HG03175 (cell line): ENCODE measurements around the gene BET1L.

Experiments
- ATAC-seq: cut with Tn5 transposase; IDR thresholded peaks from one replicate; pipeline ENCODE4 v1.9.1; 2021; ENCODE audit warnings: mild to moderate bottlenecking, moderate library complexity; ENCODE audit not compliant: unreplicated experiment

BET1L gene

DNA sequence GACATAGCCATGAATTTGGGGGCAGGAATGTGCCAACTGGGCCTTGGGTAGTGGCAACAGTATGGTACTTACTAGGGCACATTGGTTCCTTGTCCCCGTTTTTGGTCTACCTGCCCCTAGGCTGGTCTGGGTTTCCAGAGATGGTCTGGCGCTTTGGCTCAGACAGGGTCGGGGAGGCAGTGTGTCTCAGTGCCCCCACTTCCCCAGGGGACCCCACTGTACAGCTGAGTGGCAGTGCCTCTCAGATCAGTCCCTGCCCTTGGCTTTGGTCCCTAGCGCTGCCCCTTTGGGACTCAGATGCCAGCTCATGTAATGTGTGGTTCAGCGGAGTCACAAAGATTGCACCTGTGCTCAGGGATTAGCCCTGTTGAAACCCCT, 3.6 kb upstream of the BET1L start:
- ATAC-seq = no peak

DNA sequence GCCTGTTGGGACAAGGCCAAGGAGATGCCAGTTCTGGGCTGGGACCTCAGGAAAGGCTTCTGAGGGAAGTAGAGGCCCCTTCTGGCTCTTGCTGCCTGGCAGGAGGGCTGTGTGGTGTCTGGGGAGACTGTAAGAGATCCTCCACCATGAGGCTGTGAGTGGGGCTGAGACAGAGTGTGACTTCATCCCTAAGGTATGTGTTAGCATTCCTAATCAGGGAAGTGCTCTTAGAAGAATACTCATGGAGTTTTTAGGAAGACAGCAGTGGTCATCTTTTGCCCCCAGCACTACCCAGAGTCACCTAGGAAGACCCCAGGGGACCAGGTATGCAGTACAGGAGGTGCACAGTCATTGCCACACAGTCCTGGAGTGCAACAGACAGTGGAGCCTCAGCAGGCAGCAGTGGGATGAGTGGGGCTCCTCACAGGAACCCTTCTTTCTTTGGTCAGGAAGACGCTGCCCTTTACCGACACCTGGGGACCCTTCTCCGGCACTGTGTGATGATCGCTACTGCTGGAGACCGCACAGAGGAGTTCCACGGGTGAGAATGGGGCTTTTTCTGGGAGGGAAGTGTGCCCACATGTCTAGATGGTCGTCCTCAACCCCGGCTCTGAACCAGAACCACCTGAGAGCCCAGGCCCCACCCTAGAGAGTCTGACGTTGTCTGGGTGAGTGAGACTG, 3.1 kb upstream of the BET1L start:
- no peak for ATAC-seq

DNA sequence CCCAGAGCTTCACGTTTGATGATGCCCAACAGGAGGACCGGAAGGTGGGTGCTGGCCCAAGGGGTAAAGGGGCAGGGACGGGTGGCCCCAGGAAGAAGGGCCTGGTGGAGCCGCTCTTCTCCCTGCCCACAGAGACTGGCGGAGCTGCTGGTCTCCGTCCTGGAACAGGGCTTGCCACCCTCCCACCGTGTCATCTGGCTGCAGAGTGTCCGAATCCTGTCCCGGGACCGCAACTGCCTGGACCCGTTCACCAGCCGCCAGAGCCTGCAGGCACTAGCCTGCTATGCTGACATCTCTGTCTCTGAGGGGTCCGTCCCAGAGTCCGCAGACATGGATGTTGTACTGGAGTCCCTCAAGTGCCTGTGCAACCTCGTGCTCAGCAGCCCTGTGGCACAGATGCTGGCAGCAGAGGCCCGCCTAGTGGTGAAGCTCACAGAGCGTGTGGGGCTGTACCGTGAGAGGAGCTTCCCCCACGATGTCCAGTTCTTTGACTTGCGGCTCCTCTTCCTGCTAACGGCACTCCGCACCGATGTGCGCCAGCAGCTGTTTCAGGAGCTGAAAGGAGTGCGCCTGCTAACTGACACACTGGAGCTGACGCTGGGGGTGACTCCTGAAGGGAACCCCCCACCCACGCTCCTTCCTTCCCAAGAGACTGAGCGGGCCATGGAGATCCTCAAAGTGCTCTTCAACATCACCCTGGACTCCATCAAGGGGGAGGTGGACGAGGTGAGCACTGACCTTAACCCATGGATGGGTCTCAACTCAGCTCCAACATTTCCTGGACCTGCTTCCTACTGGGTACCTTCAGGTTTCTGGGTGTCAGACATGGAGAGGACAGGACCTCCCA, 2.3 kb upstream of the BET1L start:
- ATAC-seq = no peak

DNA sequence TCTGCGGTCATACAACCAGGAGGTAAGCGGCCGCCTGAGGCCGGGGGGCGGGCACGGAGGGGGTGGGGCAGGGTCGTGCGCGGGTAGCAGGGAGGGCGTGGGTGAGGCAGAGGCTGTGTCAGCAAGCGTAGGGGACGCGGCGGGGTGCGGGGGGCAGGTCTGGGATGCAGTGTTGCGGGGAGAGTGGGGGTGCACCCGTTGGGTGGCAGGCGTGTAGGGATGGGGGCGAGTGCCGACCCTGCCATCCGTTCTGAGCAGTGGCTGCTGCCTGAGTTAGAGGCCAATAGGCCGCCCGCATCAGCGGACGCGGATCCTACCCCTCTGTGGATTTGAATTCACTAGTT, 1.7 kb upstream of the BET1L start:
- no peak for ATAC-seq

DNA sequence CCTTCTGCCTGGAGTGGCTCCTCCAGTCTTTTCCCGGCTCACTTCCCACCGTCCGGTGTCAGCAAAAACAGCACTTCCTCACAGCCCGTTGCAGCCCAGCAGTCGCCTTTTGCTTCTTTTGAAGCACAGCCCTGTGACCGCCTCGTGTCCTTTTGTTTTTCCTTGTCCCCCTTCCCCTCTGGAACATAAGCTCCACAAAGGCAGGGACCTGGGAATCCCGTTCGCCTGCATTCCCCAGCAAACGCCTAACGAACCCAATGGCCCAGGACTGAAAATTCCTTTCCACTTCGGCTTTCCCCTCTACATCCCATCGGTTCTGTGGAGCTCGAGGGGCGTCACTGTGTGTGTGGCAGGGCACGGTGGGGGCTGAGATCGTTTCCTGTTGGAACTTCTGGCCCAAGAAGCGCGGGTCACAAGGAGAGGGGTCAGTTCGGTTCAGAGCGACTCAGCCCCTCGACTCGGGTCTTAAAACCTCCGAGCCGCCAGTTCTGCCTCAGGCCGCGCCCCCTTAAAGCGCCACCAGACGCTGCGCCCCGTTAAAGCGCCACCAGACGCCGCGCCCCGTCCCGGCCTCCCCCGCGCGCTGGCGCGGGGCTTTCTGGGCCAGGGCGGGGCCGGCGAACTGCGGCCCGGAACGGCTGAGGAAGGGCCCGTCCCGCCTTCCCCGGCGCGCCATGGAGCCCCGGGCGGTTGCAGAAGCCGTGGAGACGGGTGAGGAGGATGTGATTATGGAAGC, 1.1 kb upstream of the BET1L start:
- peak; percentile 38 for ATAC-seq

DNA sequence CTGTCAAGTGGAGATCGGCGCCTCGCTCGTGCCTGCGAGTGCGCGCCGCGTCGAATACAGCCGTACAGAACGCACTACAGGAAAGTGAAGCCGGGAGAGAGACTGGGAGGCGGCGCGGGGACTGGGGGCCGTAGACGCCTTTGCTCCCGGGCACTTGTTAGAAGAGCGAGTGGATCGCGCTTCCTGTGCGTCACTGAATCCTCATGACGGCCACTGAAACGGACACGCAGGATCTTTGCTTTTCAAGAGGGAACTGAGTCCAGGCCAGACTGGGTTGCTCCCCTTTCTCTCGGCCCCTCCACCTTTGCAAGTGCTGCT, 623 bp upstream of the BET1L start:
- no peak for ATAC-seq

- ATAC-seq = peak; percentile 9
These were observed 532 bp downstream of the BET1L start for GRCh38 chr11:206526-207207.

DNA sequence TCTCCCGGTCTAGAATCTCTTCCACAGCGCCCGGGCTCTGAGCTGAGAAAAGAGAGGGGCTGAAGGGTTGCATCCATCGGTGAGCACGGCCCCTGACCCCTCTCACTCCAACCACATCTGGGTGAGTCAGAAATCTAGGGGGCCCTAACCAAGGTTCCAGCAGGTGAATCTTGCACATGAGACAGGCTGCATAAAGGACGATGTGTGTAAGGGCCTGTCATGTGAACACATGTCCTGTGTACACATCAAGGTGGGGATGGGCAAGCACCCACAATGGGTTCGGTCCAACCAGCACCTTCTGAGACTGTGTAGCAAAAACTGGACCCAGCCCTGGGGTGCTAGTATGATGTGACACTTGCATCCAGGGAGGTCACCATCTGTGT, 1.2 kb downstream of the BET1L start:
- no peak for ATAC-seq

- ATAC-seq = no peak
These were observed 1.8 kb downstream of the BET1L start for GRCh38 chr11:205221-206001.

GRCh38 chr11:204587-205109, 2.6 kb downstream of the BET1L start:
- no peak for ATAC-seq

- ATAC-seq = no peak
These were observed 3.1 kb downstream of the BET1L start for GRCh38 chr11:203945-204586.

DNA sequence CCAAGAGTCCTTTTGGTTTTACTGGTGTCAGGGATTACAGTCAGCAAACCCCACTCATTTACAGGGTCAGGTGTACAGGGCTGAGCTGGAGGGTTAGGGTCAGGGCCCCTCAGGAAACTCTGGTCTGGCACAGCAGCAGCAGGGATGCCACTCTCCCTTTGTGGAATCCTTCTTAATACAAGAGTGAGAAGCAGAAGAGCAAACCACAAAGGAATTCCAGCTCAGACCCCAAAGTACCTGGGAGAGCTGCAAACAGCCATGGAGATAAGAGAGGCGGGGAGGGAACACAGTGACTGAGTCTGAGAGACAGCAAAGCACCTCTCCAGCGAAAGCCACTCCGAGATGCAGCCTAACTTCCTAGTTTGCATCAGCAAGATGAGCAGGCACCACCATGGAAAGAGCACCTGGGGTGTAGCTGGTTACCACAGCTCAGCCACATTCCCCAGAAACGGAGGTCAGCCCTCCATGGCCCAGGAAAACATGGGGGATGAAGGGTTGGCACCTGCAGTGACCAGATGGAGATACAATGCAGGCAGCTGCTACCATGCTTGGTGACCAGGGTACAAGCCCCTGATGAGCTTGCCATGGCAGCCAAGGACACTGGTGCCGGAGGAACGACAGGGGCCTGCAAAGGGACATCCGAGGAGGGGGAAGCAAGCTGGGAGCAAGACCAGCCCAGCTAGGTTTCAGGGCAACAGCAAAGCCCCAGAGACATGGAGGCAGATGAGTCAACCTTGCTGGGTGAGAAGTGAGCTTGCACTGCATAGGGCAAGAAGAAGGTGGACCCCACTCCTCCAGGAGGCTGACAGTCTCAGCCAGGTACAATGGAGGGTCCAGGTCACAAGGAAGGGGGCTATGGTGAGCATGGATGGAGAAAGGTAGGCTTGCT, 3.9 kb downstream of the BET1L start:
- ATAC-seq = no peak

DNA sequence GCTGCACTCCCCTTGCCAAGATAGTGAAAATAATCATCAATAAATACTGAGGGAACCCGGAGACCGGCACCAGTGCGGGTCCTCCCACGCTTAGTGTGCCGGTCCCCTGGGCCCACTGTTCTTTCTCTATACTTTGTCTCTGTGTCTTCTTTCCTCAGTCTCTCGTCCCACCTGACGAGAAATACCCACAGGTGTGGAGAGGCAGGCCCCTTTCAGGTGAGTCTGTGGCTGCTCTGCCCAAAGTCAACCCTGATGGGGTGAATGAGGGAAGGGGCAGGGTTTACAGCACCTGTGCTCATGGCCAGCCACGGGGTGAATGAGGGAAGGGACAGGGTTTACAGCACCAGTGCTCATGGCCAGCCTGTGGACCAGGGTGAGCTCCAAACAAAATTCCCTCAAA, 4.7 kb downstream of the BET1L start:
- ATAC-seq = no peak

GRCh38 chr11:201966-202365, 5.2 kb downstream of the BET1L start:
- no peak for ATAC-seq

- no peak for ATAC-seq
These were observed 6.8 kb downstream of the BET1L start for GRCh38 chr11:200224-201003.

GRCh38 chr11:199782-200181, 7.4 kb downstream of the BET1L start:
- no peak for ATAC-seq

- ATAC-seq = no peak
These were observed 8.1 kb downstream of the BET1L start for GRCh38 chr11:199004-199581.

DNA sequence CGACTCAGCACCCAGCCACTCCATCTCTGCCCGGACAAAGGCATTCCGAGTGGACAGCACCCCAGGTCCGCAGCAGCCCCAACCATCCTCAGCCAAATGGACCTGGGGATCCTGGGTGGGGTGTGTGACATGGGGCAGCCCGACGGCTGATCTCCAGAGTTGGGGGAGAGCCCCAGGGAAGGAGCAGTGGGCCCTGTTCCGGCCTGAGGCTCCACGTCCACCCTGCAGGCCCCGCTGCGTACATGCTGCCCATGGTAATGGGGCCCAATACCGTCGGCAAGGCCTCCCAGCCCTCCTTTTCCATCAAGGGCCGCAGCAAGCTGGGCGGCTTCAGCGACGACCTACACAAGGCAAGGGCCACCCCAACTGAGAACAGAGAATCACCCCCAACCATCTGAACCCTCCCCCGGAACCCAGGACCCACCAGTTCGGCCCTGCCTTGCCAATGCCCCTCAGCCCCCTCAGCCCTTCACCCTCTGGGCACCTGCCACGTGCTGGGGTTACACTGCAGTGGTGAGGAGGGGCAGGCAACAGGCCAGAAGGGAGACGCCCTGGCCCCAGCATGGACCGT, 8.9 kb downstream of the BET1L start:
- ATAC-seq = no peak
